ENCODE data around the gene FOXP1. TPM values are rescaled to one million over a fixed set of nuclear protein-coding genes. Genes with fewer than 3 reads are reported as not detected.

Gene FOXP1
- total RNA-seq, 1 experiment from 2014 or later, result 2.9 TPM

- no peaks in the 10 kb centered on the region for H3K27me3 ChIP-seq (ENCODE audit: control insufficient read depth, insufficient read depth, low read length)
- ChIA-PET CTCF (no interaction called here), POLR2A (no interaction called here)
- intact Hi-C loops (cut with micrococcal nuclease; ENCODE audit: unreplicated experiment), result no loop called here
- H3K36me3 ChIP-seq (ENCODE audit: control insufficient read depth, insufficient read depth, low read length), result no peaks in the 10 kb centered on the region
- in situ Hi-C loops (cut with HindIII; ENCODE audit: low pct_unique_long_range_greater_than_20kb, low sequenced_read_pairs), result no loop called here
- H3K4me3 ChIP-seq (ENCODE audit: low read depth in 2 of 2, low read length in 2 of 2), result no peak overlapping the region
- ATAC-seq, result no peak
- TF ChIP-seq TCF7L2 (IDR thresholded peaks at IDR 0.05; ENCODE audit: low read depth, low read length) (no peak), REST (IDR thresholded peaks at IDR 0.05; ENCODE audit: insufficient read depth in 1 of 2, low read depth in 2 of 2, low read length in 1 of 2) (no peak), CTCF (IDR thresholded peaks at IDR 0.05) (no peak), POLR2AphosphoS5 (IDR thresholded peaks at IDR 0.05; ENCODE audit: low read depth, low read length) (no peak), SIN3A (IDR thresholded peaks at IDR 0.05; ENCODE audit: borderline replicate concordance, insufficient read depth, low read depth, low read length) (no peak)
- no peaks in the 10 kb centered on the region for H3K9me3 ChIP-seq (ENCODE audit: control insufficient read depth, insufficient read depth, low read depth, low read length)
- DNase-seq (ENCODE audit: low read depth, low spot score), result no peak
- BruUV-seq (replicated peaks), result no TSS peak
- no peaks in the 10 kb centered on the region for H3K4me1 ChIP-seq (ENCODE audit: control insufficient read depth, insufficient read depth, low read length)
- H3K27ac ChIP-seq (ENCODE audit: low read length), result no peak overlapping the region
Measured at GRCh38 chr3:71536376-71536965, 47.1 kb downstream of the FOXP1 start.

GRCh38 chr3:71533588-71533987 is 49.9 kb downstream of the FOXP1 start:
- in situ Hi-C loops (cut with HindIII; ENCODE audit: low pct_unique_long_range_greater_than_20kb, low sequenced_read_pairs), result no loop called here
- Histone ChIP-seq H3K4me3 (ENCODE audit: low read depth in 2 of 2, low read length in 2 of 2) (no peak overlapping the region), H3K9me3 (ENCODE audit: control insufficient read depth, insufficient read depth, low read depth, low read length) (no peaks in the 10 kb centered on the region), H3K27me3 (ENCODE audit: control insufficient read depth, insufficient read depth, low read length) (no peaks in the 10 kb centered on the region), H3K36me3 (ENCODE audit: control insufficient read depth, insufficient read depth, low read length) (no peaks in the 10 kb centered on the region), H3K4me1 (ENCODE audit: control insufficient read depth, insufficient read depth, low read length) (no peaks in the 10 kb centered on the region), H3K27ac (ENCODE audit: low read length) (no peak overlapping the region)
- POLR2A ChIA-PET, result no interaction called here
- TF ChIP-seq REST (IDR thresholded peaks at IDR 0.05; ENCODE audit: insufficient read depth in 1 of 2, low read depth in 2 of 2, low read length in 1 of 2) (no peak), CTCF (IDR thresholded peaks at IDR 0.05) (no peak), POLR2AphosphoS5 (IDR thresholded peaks at IDR 0.05; ENCODE audit: low read depth, low read length) (no peak), TCF7L2 (IDR thresholded peaks at IDR 0.05; ENCODE audit: low read depth, low read length) (no peak), SIN3A (IDR thresholded peaks at IDR 0.05; ENCODE audit: borderline replicate concordance, insufficient read depth, low read depth, low read length) (no peak)
- ATAC-seq, result no peak
- no TSS peak for BruUV-seq (replicated peaks)
- no peak for DNase-seq (ENCODE audit: low read depth, low spot score)
- intact Hi-C loops (cut with micrococcal nuclease; ENCODE audit: unreplicated experiment), result no loop called here
- CTCF ChIA-PET, result no interaction called here

All from Panc1 (cell line).